DMS114 treated with DMSO at 0.1 percent for 48 hours (cell line): Measurements from ENCODE around the gene CNOT4.
"Not testable (repeated sequence)": the region's sequence is repeated elsewhere in the genome, so short reads cannot be mapped to it uniquely, and the experiment has no call there.

Experiments used
- DNase-seq: peaks from one replicate; lab custom pipeline; 2025; ENCODE audit not compliant: unreplicated experiment; lab: John Stamatoyannopoulos, UW

CNOT4 gene

GRCh38 chr7:135328526-135328925 lies 181.4 kb downstream of the CNOT4 start:
- DNase-seq = no peak

- no peak for DNase-seq
Measured at GRCh38 chr7:135328053-135328452, 181.8 kb downstream of the CNOT4 start.

GRCh38 chr7:135327458-135327857 lies 182.4 kb downstream of the CNOT4 start:
- DNase-seq = no peak

GRCh38 chr7:135326636-135327280 lies 183.1 kb downstream of the CNOT4 start:
- no peak for DNase-seq

- DNase-seq = no peak
Measured at GRCh38 chr7:135322571-135323340, 187.1 kb downstream of the CNOT4 start.

- no peak for DNase-seq
Measured at GRCh38 chr7:135321556-135321955, 188.3 kb downstream of the CNOT4 start.

- not testable (repeated sequence) for DNase-seq
Measured at GRCh38 chr7:135320953-135321352, 188.9 kb downstream of the CNOT4 start.

GRCh38 chr7:135320268-135320667 lies 189.6 kb downstream of the CNOT4 start:
- DNase-seq = no peak

- no peak for DNase-seq
Measured at GRCh38 chr7:135317676-135318325, 192.1 kb downstream of the CNOT4 start.

- DNase-seq = no peak
Measured at GRCh38 chr7:135316648-135317313, 193.1 kb downstream of the CNOT4 start.

GRCh38 chr7:135313971-135314370 lies 195.9 kb downstream of the CNOT4 start:
- no peak for DNase-seq
